Fibroblast of skin of scalp (primary cell): Measurements from ENCODE around the gene NRDE2.
A peak's percentile ranks its signal among the peaks of the same experiment; 100 is the strongest.
"Not testable (repeated sequence)": the region's sequence is repeated elsewhere in the genome, so short reads cannot be mapped to it uniquely, and the experiment has no call there.

Source experiments
- DNase-seq: peaks from one replicate; pipeline ENCODE4 v3.0.0-alpha.2; 2013

The NRDE2 gene

DNA sequence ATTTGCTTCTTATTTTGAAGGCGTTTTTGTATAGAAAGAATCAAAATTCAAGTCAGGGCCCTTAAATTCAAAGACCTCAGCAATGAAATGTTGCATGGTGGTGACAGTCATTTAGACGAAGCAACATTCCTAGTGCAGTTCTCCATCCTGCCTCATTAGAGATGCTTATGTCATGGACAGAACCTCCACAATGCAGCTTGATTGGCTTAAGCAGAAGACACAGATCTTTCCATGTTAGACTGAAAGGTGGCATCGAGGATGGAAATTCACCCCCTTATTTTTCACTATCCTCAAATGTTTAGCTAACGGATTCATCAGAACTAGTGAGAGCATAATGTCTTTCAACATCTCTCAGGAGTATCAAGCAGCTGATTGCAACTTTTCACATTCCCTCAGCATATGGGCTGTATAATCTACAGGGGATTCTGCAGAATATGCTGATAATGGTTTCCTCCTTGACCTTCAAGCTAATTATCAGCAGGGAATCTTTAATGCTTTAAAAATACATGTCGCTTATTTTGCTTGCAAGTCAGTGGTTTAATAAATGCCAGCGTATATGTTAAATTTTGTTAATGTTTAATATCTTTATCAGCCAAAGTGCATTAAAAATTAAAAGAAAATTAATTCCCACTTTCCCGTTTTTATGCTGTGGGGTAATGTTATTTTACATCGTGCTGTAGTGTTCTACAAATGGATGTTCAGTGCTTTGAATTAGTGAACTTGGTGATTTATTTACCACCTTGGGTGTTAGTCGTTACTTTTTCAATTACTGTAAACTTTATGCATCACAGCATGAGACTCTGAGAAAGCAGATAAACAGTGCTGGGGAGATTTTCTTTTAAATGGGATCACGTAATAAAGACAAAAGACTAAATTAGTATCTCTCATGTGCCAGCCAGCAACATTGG is 12.8 kb upstream of the NRDE2 start:
- no peak for DNase-seq

DNA sequence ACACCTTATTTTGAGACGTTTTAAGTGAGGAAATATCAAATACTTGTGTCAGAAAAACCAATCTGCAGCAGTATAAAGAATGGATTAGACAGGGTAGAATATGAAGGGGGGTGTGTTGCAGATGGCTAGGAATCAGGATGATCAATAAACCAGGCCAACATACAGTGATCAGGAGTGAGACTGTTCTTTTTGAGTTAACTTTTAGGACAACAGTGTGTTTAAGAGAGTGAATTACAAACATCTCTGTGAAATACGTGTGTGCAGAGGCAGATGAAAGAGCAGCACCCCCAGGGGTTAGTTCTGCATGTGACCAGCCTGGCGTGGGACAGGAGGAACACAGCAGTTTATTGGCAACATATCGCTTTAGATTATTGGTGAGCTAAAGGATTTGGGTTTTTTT is 10.6 kb upstream of the NRDE2 start:
- DNase-seq, result no peak

DNA sequence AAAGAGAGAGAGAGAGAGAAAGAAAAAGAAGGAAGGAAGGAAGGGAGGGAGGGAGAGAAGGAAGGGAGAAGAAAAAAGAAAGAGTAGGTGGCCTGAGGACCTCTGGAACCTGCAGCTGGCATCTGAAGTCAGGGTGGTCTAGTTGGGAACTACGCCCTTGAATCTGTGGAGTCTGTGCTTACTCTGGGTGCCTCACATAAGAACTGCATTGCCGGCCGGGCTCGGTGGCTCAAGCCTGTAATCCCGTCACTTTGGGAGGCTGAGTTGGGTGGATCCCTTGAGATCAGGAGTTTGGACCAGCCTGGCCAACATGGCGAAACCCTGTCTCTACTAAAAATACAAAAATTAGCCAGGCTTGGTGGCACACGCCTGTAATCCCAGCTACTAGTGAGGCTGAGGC is 10.0 kb upstream of the NRDE2 start:
- no peak for DNase-seq

DNA sequence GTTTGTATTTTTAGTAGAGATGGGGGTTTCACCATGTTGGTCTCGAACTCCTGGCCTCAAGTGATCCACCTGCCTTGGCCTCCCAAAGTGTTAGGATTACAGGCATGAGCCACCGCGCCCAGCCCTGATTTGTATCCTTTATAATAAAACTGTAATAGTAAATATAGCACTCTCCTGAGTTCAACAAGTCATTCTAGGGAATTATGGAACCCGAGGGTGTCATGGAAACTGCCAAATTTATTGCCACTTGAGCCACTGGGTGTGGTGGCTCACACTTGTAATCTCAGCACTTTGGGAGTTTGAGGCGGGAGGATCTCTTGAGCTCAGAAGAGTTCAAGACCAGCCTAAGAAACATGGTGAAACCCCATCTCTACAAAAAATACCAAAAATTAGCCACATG is 9.5 kb upstream of the NRDE2 start:
- DNase-seq, result not testable (repeated sequence)

DNA sequence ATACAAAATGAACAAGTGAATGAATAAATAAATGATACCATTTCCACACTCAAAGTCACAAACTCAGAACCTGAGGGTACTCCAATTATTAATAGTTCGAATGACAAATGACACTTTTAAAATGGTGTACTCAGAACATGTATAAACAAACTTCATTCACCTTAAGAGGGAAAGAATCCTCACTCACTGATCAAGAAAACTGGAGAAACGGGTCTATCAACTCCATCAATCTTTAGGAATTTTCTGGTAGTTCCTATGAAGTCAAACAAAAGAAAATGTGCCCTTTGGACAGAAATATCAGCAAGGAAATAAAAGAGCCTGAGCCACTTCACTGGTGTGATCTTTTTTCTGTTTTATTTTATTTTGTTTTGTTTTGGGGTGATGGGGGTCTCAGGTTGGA is 5.2 kb upstream of the NRDE2 start:
- DNase-seq, result no peak

DNA sequence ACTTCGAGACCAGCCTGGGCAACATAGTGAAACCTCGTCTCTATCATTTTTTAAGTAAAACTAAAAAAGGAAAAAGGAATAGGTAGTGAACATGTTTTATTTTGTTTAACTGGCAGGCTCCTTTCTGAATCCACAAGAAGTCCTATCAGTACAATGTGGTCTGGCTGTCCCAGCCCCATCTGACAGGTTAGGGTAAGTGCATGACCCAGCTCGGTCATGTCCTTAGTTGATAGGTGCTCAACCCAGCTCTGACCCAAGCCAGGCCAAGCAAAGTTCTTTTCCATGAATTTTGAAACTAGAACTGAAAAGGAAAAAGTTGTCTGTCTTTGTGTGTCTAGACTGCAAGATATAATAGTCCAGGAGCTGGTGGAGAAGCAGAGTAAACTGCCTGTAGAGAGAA is 4.7 kb upstream of the NRDE2 start:
- no peak for DNase-seq

DNA sequence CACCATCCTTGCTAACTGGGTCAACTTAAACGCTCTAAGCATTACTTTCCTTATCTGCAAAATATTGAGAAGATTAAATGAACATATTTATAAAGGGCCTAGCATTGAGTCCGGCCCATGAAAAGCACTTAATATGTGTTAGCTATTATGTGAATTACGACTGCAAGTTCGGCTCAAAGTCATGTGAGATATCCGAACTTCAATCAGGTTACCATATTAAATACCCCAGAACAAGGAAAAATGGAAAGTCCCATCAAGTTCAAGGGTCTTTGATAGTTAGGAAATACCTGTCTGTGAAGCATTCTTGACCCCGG is 487 bp upstream of the NRDE2 start:
- DNase-seq, result peak; percentile 7

DNA sequence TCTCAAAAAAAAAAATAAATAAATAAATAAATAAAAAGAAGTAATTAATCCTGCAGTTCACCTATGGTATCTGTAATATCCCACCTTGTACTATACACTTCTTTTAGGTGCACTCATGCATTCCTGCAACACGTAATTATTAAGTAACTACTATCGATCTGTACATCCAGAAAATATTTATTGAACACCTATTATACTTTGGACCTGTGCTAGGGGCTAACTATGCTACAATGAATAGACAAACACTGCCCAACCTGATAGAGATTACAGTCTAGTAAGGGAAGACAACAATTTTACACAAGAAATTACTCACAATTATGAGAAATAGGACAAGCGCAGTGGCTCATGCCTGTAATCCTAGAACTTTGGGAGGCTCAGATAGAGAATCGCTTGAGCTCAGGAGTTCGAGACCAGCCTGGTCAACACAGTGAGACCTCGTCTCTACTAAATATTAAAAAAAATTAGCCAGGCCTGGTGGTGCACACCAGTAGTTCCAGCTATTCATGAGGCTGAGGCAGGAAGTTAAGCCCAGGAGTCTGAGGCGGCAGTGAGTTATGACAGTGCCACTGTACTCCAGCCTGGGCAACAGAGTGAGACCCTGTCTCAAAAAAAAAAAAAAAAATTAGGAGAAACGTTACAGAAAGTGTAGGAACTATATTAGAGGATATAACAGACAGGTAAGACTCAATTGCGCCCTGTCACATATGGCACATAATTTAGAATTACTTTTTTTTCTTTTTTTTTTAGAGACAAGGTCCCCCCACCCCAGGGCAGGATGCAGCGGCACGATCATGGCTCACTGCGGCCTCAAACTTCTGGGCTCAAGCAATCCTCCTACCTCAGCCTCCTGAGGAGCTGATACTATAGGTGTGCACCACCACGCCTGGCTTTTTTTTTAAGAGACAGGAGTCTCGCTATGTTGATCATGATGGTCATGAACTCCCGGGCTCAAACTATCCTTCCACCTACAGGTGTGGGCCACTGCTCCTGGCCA is 1.2 kb downstream of the NRDE2 start:
- DNase-seq, result no peak

DNA sequence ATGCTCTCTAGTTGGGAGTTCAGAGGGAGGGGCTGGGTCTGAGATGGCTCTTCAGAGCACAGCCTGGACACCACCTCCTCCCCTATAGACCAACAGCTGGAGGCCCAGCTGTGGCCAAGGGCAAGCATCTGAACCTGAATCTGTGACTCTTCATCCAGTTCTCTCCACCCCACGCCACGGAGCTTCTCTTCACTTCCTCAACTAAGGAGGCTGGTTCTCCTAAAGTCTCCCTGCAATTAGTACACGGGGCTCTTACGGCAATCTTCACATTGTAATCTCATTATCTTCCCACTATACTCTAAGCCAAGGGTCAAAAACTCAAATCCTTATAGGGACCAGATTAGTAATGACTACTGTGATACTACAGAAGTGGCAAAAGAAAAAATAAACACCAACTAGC is 9.8 kb downstream of the NRDE2 start:
- DNase-seq, result no peak

DNA sequence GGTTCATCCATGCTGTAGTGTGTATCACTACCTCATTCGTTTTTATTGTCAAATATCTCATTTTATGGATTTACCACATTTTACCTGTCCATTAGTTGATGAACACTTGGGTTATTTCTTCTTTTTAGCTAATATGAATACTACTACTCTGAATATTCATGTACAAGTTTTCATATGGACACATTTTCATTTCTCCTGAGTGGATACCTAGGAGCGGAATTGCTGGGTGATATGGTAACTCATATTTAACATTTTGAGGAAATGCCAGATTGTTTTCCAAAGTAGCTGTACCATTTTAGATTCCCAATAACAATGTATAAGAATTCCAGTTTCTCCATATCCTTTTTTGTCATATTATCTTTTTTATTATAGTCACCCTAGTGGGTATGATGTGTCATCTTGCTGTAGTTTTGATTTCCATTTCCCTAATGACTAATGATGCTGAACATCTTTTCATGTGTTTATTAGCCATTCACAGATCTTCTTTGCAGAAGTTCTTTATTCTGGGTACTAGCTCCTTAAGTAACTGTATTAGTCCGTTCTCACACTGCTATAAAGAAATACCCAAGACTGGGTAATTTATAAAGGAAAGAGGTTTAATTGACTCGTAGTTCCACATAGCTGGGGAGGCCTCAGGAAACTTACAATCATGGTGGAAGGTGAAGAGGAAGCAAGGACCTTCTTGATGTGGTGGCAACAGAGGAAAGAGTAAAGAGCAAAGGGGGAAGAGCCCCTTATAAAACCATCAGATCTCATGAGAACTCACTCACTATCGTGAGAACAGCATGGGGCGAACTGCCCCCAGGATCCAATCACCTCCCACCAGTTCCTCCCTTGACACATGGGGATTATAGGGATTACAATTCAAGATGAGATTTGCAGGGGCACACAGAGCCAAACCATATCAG is 11.9 kb downstream of the NRDE2 start:
- no peak for DNase-seq

DNA sequence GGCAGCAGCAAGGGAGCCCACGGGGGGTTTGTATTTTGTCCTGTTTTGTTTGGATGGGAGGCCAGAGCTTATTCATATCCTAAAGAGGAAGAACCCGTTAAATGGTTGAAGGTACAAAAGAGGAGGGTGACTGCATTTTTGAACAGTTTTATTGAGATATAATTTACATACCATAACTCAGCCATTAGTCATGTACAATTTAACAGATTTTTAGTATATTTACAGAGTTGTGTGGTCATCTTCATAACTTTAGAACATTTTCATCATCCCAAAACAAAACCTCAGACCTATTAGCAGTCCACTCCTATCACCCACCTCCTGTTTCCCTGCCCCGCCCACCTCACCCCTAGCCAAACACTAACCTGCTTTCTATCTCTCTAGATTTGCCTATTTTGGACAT is 12.6 kb downstream of the NRDE2 start:
- peak; percentile 25 for DNase-seq

DNA sequence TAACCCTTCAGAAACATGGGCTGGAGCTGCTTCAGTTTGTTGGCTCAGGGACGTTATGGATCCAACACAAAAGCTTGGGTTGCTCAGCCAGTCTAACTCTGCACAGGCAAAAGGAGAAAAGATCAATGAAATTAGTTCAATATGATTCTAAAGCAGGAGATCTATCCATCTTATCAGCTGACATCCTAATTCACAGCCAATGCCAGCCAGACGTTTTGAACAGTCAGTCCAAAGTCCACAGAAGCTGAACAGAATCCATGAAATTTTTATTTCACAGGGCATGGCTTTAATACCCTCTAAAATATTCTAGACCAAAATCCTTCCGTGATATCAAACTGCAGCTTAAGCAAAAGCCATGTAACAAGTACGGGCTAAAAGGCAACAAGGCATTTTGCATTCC is 13.7 kb downstream of the NRDE2 start:
- no peak for DNase-seq

DNA sequence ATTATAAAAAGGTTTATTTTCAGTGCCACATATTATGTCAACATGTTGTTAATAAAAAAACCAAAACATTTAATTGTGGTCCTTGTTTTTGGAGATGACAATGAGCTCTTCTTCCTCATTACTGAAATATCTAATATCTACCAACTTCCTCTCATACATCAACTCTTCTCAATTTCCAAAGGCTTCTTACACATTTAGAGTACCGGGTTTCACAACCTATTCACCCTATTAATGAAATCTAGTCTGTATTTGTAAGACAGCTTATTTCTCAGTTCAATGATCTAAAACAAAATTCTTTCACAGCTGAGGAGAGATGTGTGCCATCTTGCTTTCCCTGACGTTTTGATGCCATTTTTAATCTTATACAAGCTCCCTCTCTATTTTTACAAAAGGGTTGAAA is 14.5 kb downstream of the NRDE2 start:
- no peak for DNase-seq

DNA sequence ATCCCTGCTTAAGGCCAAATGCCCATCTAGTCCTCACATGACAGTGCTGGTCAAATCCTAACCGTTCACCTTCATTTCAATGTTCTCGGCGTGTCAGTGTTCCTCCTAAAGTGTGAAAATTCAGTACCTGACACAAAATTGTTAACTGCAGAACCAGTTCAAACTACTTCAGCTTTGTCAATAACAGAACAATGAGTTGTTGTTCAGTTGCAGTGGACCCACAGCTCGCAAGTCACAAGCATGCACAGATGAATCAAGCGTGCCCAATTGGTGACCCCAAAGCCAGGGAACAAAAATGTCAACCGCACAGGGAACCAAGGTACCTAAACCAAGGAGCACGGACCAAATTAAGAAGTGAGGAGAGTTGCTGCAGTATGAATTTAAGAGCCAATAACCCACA is 23.2 kb downstream of the NRDE2 start:
- DNase-seq, result no peak

DNA sequence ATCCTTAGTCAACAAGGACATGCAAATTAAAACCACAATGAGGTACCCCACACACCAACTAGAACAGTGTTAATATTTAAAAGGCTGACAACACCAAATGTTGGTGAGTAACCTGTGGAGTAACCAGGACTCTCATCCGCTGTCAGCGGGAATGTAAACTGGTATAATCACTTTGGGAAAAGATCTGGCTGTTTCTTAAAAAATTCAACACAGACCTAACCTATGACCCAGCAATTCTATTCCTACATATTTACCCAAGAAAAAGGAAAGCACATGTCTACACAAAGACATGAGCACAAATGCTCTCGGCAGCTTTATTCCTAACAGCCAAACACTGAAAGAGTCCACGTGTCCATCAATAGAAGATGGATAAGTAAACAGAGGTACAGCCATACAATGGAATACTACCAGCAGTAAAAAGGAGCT is 26.6 kb downstream of the NRDE2 start:
- no peak for DNase-seq

DNA sequence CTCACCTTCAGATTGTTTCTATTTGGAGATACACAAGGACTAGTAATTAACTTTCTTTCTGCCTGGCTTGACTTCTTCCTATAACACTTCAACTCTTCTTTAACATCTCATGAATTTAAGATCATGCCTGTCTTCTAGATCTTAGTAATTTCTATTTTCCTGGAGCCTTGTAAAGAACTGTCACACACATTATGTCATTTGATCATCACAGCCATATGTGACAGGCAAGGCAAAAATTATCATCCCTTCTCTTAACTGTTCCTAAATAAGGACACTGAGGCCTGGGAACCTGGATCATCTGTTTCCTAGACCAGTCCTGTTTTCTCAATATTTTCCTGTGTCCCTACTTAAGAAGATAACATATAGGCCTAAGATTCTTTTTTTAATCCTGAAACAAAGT is 27.2 kb downstream of the NRDE2 start:
- no peak for DNase-seq

DNA sequence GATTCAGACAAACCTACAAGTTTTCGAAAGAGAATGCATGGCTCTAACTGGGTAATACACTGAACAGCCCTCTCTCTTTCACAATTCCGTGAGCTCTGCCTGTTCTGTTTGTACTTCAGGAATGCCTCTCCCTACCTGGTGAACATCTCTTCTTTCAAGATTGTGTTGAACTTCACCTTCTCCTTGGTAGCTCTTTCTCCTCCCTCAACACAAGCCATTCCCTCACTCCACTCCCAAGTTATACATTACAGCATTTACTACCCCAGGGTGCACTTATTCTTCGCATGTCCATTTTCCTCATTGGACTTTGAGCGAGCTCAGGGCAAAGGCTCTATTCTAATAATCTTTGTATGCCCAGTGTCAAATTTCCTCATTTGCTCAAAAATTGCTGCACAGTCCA is 28.3 kb downstream of the NRDE2 start:
- no peak for DNase-seq

DNA sequence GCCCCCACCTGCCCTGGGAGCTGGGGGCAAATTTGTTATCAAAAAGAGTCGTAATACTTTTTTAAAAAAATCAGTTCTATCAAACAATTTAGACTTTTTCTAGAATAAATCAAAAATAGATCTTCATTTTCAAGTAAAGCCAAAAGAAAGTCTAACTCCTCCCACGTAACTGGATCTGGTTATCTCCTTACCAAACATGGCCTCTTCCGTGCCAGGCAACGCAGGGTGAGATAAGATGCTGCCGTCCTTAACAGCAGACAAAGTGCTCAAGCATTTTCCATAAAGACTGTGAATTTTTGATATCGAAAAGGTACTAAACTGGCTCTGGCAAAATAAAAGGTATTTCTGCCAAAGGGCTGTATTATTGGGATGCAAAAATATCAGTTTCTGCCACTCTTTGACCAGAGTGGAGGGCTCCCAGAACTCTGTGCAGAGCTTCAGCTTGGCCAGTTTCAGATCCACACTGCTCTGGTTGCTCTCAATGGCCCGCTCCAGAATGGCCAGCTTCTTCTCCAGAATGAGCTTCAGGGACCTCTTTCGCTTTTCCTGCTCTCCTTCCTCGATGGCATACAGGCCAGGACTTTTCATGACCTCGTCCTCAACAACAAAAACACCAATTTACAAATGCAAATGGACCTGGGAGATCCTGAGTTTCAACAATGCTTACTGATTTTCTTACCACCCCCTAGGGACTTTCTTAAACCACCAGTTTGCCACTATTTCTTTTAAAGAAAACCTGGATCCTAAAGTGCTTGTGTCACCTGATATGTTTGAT is 29.0 kb downstream of the NRDE2 start:
- no peak for DNase-seq

DNA sequence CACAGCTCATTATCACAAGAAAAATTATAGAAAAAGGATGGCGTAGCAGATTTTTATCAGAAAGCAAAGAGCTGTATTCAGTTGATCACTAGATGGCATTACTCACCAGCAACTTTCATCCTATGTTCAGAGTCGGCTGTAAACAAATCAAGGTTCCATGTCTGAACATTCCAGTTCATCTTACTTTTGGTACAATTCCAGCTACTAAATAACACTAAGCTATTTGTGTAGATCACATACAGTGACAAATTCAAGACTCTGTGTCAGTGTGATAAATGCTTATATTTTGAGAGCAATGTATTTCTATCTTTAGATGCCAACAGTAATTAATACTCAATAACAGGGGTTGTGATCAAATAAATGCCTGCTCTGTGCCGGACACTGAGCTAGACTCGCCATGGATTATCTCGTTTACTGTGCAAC is 30.1 kb downstream of the NRDE2 start:
- DNase-seq, result peak; percentile 72

DNA sequence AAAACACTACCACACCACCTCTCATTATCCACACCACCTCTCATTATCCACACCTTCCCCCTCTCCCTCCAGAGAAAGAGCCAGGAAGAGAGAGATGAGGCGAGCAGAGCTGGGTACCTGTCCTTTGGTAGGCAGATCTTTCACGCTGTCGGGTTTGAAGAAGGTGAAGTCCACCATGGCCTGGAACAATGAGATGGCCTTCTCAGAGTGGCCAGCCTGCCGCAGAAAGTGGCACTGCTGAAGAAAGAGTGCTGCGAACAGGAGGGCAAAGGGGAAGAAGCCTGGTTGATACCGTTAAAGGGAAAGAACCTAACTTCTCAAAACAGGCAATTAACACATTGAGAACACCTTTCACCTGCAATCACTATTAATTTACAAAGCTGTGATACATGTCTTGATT is 30.6 kb downstream of the NRDE2 start:
- no peak for DNase-seq

DNA sequence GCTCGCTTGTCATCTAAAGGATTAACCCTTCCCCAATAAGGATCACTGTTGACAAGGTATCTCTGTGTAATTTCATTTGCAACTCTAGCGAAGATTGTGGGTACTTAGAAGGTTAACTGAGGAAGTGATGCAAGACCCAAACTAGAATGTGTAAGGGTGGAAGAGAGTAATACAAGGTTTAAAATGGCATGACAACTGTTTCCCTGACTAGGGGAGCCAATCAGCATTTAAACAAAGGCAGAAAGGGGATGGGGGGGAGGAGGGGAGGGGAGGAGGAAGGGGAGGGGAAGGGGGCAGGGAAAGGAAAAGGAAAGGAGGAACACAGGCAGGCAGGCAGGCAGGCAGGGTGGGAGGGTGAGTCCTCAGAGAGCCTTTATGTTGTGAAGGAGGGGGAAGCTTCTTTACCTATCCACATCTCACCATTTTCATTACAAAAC is 31.1 kb downstream of the NRDE2 start:
- peak; percentile 49 for DNase-seq

DNA sequence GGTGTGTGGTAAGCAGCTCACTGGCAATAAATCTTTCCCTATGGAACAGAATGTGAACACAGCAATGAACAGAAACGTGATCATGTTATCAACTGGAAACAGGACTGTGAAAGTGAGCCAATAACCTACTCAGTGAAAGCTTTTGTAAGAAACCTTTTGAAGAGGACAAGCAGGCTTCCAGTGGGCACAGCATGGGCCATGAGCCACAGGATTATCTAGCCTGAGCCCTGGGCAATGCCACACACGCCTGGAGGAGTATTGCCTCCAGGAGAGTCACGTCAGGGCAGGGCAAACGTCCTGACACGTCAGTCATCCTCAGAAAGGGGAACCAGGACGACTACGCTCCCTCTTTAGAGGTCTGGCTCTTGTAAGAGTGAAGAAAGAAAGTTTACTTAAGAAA is 32.3 kb downstream of the NRDE2 start:
- DNase-seq, result no peak
